GM21360 (cell line): Measurements from ENCODE around the gene DFFA.

Experiments
- ATAC-seq: cut with Tn5 transposase; IDR thresholded peaks from one replicate; pipeline ENCODE4 v1.9.1; 2021; ENCODE audit warnings: mild to moderate bottlenecking, moderate library complexity; ENCODE audit not compliant: unreplicated experiment

DFFA gene

GRCh38 chr1:10472220-10473144, at the start of gene DFFA:
DFFA (minus strand) TSS chr1:10472529; CDS start chr1:10472458, 71 bp downstream.
- peak; percentile 71 for ATAC-seq

- no peak for ATAC-seq
Observed at GRCh38 chr1:10521537-10522157, 49.3 kb upstream of the DFFA start.

DNA sequence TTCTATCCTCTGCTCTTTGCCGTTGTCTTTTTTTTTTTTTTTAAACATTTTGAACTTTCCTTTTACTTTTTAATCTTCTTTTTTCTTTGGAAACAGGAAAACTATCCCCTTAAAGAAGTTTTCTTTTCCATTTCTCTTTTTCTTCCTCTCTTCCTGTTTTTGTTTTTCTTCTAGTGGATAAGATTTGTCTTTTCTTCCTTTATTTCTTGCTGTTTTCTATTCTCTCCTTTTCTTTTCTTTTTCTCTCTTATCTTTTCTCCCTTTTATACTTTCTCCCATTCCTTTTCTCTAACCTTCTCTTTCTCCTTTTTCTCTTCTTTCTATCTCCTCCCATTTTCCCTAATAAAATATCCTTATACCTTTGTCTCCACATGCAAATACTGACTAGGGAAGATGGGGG, 48.6 kb upstream of the DFFA start:
- ATAC-seq = no peak

- ATAC-seq = no peak
Observed at GRCh38 chr1:10520497-10520896, 48.2 kb upstream of the DFFA start.

DNA sequence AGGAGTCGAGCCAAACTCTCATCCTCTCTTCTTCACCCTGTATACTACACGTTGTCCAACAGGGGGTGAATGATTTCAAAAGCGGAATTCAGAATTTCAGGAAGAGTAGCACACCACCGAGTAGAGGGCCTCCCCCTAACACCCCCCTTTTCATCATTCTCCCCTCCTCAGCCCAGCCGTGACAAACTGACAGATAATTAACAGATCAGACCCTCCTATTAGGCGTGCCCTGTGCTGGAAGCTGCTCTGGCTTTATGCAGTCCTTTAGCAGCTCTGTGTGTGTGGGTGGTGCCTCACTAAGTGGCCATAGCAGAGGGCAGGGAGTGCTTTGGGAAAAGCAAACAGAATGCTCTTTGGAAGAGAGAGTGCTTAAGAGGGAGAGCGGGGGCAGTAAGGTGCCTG, 46.7 kb upstream of the DFFA start:
- no peak for ATAC-seq

- no peak for ATAC-seq
Observed at GRCh38 chr1:10517677-10517982, 45.3 kb upstream of the DFFA start.

DNA sequence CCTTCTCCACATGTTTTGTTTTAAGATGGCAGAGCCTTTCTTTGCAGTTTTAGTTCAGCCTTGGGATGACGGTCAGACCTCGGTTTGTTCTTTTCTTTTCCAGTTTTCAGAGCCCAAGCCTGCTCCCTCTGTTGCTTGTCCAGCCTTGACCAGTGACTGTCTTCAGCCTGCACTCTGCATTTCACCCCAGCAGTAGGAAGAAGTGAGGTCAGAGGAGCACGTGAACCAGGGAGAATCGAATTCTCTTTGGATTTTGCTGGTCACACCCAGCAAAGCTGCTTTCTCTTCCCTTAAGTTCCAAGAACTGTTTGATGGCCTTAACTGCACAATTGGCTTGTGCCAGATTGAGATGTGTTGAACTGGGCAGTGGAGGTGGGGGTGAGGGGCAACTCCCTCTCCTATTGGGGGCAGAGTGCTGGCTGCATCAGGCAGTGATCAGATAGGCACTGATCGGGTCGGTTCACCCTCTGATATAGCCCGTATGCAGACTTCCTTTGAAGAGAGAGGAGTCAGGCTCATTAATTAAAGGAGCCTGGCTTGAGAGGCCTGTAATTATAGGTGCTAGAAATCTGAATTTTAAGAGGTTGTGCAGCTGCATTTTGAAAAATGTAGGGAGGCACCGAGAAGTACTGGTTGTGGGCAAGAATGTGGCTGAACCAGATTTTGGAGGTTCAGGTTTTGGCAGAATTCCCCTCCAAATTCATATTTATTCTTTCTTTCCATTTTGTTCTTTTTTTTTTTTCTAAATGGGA, 44.8 kb upstream of the DFFA start:
- ATAC-seq = no peak

- no peak for ATAC-seq
Observed at GRCh38 chr1:10515976-10516750, 43.8 kb upstream of the DFFA start.

- no peak for ATAC-seq
Observed at GRCh38 chr1:10515301-10515975, 43.1 kb upstream of the DFFA start.

DNA sequence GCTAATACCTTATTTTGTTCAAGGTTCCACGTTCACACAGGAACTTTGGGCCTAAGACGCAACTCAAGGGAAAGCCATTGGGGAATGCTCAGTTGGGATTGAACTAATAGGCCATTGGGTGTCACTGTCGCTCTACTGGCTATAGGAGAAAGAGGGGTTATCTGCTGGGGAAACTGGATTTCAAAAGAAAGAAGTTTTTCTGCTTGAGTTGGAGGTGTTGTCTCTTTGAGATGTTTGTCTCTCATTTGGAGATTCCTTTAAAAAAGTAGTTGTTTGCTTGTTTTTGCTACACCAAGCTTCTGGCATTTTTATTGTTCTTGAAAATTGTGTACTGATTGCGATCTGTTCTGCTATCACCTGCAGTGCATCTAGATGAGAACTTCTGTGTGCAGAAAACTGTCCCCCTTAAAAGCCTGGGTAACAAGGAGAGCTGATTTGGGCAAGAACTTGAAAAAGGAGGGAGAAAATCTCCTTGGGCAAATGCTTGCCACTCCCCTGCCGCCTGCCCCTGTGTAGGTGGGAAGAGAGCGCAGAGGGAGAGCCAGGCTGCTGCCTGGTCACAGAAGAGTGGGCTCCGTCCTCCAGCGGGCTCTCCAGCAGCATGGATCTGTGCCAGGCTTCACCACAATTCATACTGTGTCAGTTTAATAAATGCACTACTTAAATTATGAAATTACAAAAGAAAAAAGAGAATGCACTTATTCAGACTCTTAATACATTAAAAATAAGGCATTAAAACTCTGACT, 42.3 kb upstream of the DFFA start:
- no peak for ATAC-seq

- ATAC-seq = no peak
Observed at GRCh38 chr1:10513199-10513598, 40.9 kb upstream of the DFFA start.

GRCh38 chr1:10511494-10511885, 39.2 kb upstream of the DFFA start:
- no peak for ATAC-seq

DNA sequence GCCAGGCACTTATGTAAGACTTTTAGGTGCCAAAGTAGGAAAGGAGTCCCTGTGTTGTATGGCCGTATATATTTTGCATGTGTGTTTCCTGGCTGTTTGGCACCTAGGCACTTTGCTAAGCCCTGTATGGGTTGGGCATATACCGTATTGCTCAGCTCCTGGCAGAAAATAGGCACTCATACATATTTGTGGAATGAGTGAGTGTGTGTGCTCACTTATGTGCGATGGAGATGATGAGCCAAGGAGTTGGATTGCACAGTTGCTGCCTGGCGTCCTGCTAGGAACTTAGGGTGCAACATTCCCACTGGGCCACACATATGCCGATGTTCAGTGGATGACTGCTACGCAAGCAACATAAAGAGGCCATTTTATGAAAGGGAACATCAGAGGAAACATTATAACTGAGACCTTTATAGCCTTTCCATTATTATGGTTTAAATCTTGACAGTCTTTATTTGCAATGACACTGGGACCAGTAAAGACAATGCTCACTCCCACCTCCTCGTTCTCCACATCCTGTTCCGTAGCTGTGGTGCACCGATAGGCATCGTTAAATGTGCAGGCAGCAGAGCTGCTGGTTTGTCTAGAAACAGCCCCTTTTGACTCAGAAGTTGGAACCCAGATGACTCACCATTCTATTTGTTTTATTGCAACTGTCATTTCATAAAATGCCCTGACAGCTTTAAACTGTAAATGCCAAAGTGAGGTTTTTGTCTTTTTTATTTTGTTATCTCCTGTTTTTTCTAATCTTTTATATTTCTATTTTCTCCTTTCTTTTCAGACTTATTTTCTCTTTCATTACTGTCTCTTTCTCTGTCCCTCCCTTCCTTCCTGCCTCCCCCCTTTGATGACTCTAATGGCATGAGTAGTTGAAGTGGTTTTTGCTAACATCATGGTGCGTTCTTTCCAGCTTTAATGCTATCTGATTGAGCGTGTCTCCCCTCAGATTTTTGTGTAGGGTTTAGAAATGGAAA, 38.5 kb upstream of the DFFA start:
- peak; percentile 54 for ATAC-seq

- no peak for ATAC-seq
Observed at GRCh38 chr1:10509809-10510509, 37.6 kb upstream of the DFFA start.

GRCh38 chr1:10508511-10508951, 36.2 kb upstream of the DFFA start:
- ATAC-seq = no peak

DNA sequence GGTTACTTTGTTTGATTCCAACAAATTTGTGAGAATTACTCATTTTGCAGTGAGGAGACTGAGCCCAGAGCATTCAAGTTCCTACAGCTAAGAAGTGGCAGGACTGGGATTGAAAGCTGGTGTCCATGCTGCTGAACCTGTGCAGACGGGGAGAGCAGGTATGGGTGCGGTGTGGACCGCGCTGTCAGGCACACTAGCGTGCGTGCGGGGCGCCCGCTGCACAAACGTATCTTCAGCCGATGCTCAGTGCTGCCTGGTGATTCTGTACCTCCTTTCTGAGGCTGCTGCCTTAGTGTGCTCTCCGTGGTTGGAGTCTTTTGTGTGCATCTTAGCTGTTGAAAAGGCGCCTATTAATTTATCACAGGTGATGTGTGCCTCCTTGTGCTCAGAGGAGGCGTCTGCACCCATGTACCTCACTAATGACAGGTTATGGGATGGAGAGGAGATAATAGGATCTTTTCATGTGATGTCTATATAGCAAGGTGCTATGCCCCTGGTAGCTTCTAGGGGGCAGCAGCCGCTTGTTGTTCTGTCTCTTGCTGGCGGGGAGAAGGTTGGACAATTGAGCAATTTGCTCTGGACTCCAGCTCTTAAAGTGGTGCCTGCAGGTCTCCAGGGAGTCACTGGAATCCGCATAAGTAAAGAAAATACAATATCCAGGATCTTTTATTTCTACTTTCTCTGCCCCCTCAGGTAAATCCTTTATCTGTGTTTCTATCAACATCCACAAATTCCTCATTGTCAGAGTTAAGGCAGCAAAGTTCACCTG, 35.0 kb upstream of the DFFA start:
- ATAC-seq = no peak

GRCh38 chr1:10506677-10507047, 34.3 kb upstream of the DFFA start:
- no peak for ATAC-seq
